H7 (cell line): ENCODE results near the gene LUC7L2. TPM values are rescaled to one million over a fixed set of nuclear protein-coding genes. Genes with fewer than 3 reads are reported as not detected.

Source experiments
- DNase-seq: peaks from one replicate; pipeline ENCODE4 v3.0.0; 2012
- H3K27me3 ChIP-seq: 2 replicates; pipeline ENCODE4 v1.6.0; 2011; ENCODE audit warnings: mild to moderate bottlenecking, low read length; ENCODE audit not compliant: control insufficient read depth, insufficient read depth
- H3K36me3 ChIP-seq: replicated peaks from 2 replicates; pipeline ENCODE4 v1.5.1; 2011; ENCODE audit warnings: low read length; ENCODE audit not compliant: control insufficient read depth, insufficient read depth
- H3K4me3 ChIP-seq: 2 replicates; pipeline ENCODE4 v1.5.1; 2011; ENCODE audit warnings: low read depth, mild to moderate bottlenecking, control low read depth, low read length, moderate library complexity; ENCODE audit not compliant: insufficient read depth
- total RNA-seq: library from RNA; depleted of rRNA; stranded (reverse); fragments of >200 nt; shearing (Covaris generic); gene quantifications from 2 replicates; pipeline ENCODE4 v1.2.3, GENCODE V29; 2014

LUC7L2 gene
- total RNA-seq, 1 experiment from 2014 or later: 43.4 TPM

- H3K4me3 ChIP-seq: no peak overlapping the region
- H3K36me3 ChIP-seq: no peaks in the 10 kb centered on the region
- no peaks in the 10 kb centered on the region for H3K27me3 ChIP-seq
- DNase-seq: no peak
These were observed 5.6 kb downstream of the LUC7L2 start for GRCh38 chr7:139365336-139365735.

- Histone ChIP-seq H3K27me3 (no peaks in the 10 kb centered on the region), H3K36me3 (no peaks in the 10 kb centered on the region), H3K4me3 (no peak overlapping the region)
- no peak for DNase-seq
These were observed 6.7 kb downstream of the LUC7L2 start for GRCh38 chr7:139366400-139366799.

GRCh38 chr7:139367438-139368155 lies 7.9 kb downstream of the LUC7L2 start:
- Histone ChIP-seq H3K4me3 (no peak overlapping the region), H3K36me3 (no peaks in the 10 kb centered on the region), H3K27me3 (no peaks in the 10 kb centered on the region)
- no peak for DNase-seq

- peaks cover 2% of the 10 kb centered on the region for H3K36me3 ChIP-seq
These were observed 10.7 kb downstream of the LUC7L2 start for GRCh38 chr7:139370301-139370942.

GRCh38 chr7:139370943-139371313 lies 11.2 kb downstream of the LUC7L2 start:
- H3K27me3 ChIP-seq: no peaks in the 10 kb centered on the region
- peaks cover 5% of the 10 kb centered on the region for H3K36me3 ChIP-seq
- no peak for DNase-seq
- no peak overlapping the region for H3K4me3 ChIP-seq

More at GRCh38 chr7:139370301-139370942, 10.7 kb downstream of the LUC7L2 start:
- H3K4me3 ChIP-seq: no peak overlapping the region
- DNase-seq: no peak
- H3K27me3 ChIP-seq: no peaks in the 10 kb centered on the region

- no peak overlapping the region for H3K4me3 ChIP-seq
These were observed 14.6 kb downstream of the LUC7L2 start for GRCh38 chr7:139374246-139374645.

GRCh38 chr7:139382439-139382838 lies 22.7 kb downstream of the LUC7L2 start:
- no peak overlapping the region for H3K4me3 ChIP-seq
- no peaks in the 10 kb centered on the region for H3K27me3 ChIP-seq
- H3K36me3 ChIP-seq: peaks cover 3% of the 10 kb centered on the region
- DNase-seq: no peak

More at GRCh38 chr7:139374246-139374645, 14.6 kb downstream of the LUC7L2 start:
- Histone ChIP-seq H3K36me3 (peaks cover 11% of the 10 kb centered on the region), H3K27me3 (no peaks in the 10 kb centered on the region)
- DNase-seq: no peak

GRCh38 chr7:139384611-139385010 lies 24.9 kb downstream of the LUC7L2 start:
- no peaks in the 10 kb centered on the region for H3K27me3 ChIP-seq
- H3K36me3 ChIP-seq: 0 out of 2 replicates have a peak, but pooled peaks cover 1% of the 10 kb centered on the region
- no peak overlapping the region for H3K4me3 ChIP-seq
- DNase-seq: no peak

GRCh38 chr7:139387594-139387993 lies 27.9 kb downstream of the LUC7L2 start:
- Histone ChIP-seq H3K36me3 (peaks cover 2% of the 10 kb centered on the region; the same call in 1 of the 2 replicates), H3K27me3 (no peaks in the 10 kb centered on the region), H3K4me3 (no peak overlapping the region)
- no peak for DNase-seq

- no peak overlapping the region for H3K4me3 ChIP-seq
- no peak for DNase-seq
- H3K36me3 ChIP-seq: peaks cover 5% of the 10 kb centered on the region
- no peaks in the 10 kb centered on the region for H3K27me3 ChIP-seq
These were observed 29.4 kb downstream of the LUC7L2 start for GRCh38 chr7:139389091-139389490.

GRCh38 chr7:139389774-139390173 lies 30.1 kb downstream of the LUC7L2 start:
- H3K4me3 ChIP-seq: no peak overlapping the region
- H3K36me3 ChIP-seq: peaks cover 6% of the 10 kb centered on the region
- DNase-seq: no peak

GRCh38 chr7:139393621-139394211 lies 34.0 kb downstream of the LUC7L2 start:
- no peak for DNase-seq
- Histone ChIP-seq H3K27me3 (no peaks in the 10 kb centered on the region), H3K4me3 (no peak overlapping the region), H3K36me3 (peaks cover 4% of the 10 kb centered on the region)

More at GRCh38 chr7:139389774-139390173, 30.1 kb downstream of the LUC7L2 start:
- no peaks in the 10 kb centered on the region for H3K27me3 ChIP-seq

- H3K27me3 ChIP-seq: no peaks in the 10 kb centered on the region
- no peak for DNase-seq
These were observed 34.8 kb downstream of the LUC7L2 start for GRCh38 chr7:139394540-139394939.

GRCh38 chr7:139396323-139396951 lies 36.7 kb downstream of the LUC7L2 start:
- H3K36me3 ChIP-seq: peaks cover 5% of the 10 kb centered on the region
- H3K4me3 ChIP-seq: no peak overlapping the region
- DNase-seq: no peak
- no peaks in the 10 kb centered on the region for H3K27me3 ChIP-seq

More at GRCh38 chr7:139394540-139394939, 34.8 kb downstream of the LUC7L2 start:
- H3K36me3 ChIP-seq: peaks cover 6% of the 10 kb centered on the region
- H3K4me3 ChIP-seq: no peak overlapping the region
